Pancreas (tissue), 10 donors: Measurements from ENCODE around the gene FADS6. TPM values are rescaled to one million over a fixed set of nuclear protein-coding genes. Genes with fewer than 3 reads are reported as not detected.

Experiments used
- ATAC-seq, 4 donors: fragments of 200-7000 bp; cut with Tn5 transposase; one replicate each; pipeline versions ENCODE4 v1.8.0 to v1.9.1; 2020; ENCODE audit warnings: mild to moderate bottlenecking in 4 of 4, moderate library complexity in 4 of 4
- DNase-seq, 6 donors: peaks; one replicate each; pipeline ENCODE4 v3.0.0-alpha.2; 2020
- FAIRE-seq: peaks from 2 replicates; lab custom pipeline; 2012; peaks lifted over from hg19 to GRCh38; lab: Jason Lieb, UNC
- H3K27ac ChIP-seq, 4 donors: fragments of 200-600 bp; sonication (generic); 1 replicate in 3 of 4; 2 replicates in 1 of 4; pipeline versions ENCODE4 v1.5.0 to v1.8.0; 2020
- H3K27me3 ChIP-seq, 4 donors: fragments of 200-600 bp; one replicate each; pipeline ENCODE4 v1.8.0; 2021
- H3K36me3 ChIP-seq, 3 donors: fragments of 200-600 bp; sonication (generic) in 1 of 3; one replicate each; pipeline versions ENCODE4 v1.5.0 to v1.8.0; 2020 to 2021
- H3K4me1 ChIP-seq, 3 donors: fragments of 200-600 bp; one replicate each; pipeline ENCODE4 v1.8.0; 2021
- H3K4me3 ChIP-seq, 4 donors: fragments of 200-600 bp; sonication (generic) in 2 of 4; one replicate each; pipeline versions ENCODE4 v1.5.0 to v1.8.0; 2020 to 2021
- H3K9me3 ChIP-seq, 4 donors: fragments of 200-600 bp; one replicate each; pipeline ENCODE4 v1.8.0; 2021
- whole genome bisulfite sequencing, 2 donors: extraction: QIAGEN DNeasy Blood & Tissue Kit; methylation state at CpG; one replicate each; pipeline ENCODE4 v1.1.7; 2013; 5-methylcytosine and 5-hydroxymethylcytosine counted together
- intact Hi-C, 3 donors: fragments of 100-400 bp; cut with DNase I; formaldehyde crosslinking; loops; one replicate each; pipeline versions ENCODE4 v1.11.1 to v1.14.2; 2022
- polyA plus RNA-seq, 2 donors: library from polyadenylated mRNA; stranded (reverse); fragments of 200-250 nt; gene quantifications; one replicate each; pipeline ENCODE4 v1.2.3, GENCODE V29; 2013
- total RNA-seq, 6 donors: library from RNA; stranded (reverse); fragmentation: NEBNext Ultra II Directional in 4 of 6; extraction: Animal tissue kit (Norgen Biotek cat#: 25700) in 4 of 6; gene quantifications; one replicate each; pipeline versions ENCODE4 v1.2.1 to v1.2.4, GENCODE V29; 2021 to 2023
- TF ChIP-seq, protein P1 (sequence below), 4 donors: fragments of 200-600 bp; sonication (generic) in 3 of 4; IDR thresholded peaks; one replicate each; pipeline versions ENCODE4 v1.5.0 to v1.8.0; 2021; ENCODE audit warnings: antibody characterized with exemption in 4 of 4
- donor health status: healthy with polysubstance abuse.
- donor health status: DM: no; HTN: no; CAD: no; lungs with moderate emphysema.
- donor health status: DM: no; HTN: no; CAD: no.
- donor health status: control.
- donor health status: control.
- donor health status: Bipolar disorder and iron deficiency.
- donor health status: DM: yes; HTN: yes; CAD: no.
- donor health status: DM: no; HTN: no; CAD: no.
- donor health status: DM: no; HTN: no; CAD: no.
- donor health status: DM: yes; HTN: yes; CAD: no.

Gene FADS6, protein sequence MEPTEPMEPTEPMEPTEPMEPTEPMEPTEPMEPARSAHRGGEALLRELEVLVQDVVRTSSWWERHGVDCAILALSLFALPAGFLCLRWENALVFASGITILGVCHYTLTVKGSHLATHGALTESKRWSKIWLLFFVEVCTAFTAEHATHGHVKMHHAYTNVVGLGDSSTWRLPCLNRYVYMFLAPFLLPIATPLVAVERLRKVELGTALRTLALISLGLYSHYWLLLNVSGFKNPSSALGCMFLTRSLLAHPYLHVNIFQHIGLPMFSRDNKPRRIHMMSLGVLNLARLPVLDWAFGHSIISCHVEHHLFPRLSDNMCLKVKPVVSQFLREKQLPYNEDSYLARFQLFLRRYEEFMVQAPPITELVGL
- under 1 TPM in 1 of 6 donors, not detected in 5; 0.16 TPM for total RNA-seq
- polyA plus RNA-seq: under 1 TPM in 1 of 2 donors, not detected in 1; 0.07 TPM

DNA sequence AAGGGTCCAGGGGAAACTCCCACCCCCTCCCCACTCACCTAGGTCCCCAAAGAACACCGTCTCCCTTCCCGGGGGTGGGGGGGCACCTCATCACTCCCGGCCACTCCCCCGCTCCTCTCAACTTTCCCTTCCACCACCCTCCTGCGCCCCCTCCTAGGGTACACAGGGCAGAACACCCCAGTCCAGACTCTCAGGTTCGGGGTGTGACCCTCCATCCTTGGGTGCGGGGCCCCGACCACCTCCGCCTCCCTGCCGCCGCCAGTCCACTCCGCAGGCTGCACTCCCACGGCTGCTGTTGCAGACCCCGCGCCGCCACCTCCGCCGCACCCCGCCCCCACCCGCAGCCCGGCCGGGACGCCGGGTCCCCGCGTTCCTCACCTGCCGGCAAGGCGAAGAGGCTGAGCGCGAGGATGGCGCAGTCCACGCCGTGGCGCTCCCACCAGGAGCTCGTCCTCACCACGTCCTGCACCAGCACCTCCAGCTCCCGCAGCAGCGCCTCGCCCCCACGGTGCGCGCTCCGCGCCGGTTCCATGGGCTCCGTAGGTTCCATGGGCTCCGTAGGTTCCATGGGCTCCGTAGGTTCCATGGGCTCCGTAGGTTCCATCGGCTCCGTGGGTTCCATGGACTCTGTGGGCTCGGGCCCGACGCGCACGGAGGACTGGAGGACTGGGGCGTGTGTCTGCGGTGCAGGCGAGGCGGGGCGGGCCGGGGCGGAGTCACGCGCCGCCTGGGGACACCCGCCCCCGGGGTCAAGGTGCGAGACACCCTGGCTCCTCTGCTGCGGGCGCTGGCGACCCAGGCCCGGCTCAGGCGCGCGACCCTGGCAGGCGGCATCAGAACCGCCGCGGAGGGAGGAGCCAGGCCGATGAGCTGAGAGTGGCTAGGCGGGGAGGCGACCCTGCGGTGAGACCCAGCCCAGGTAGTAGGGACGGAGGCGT lies at the start of gene FADS6:
FADS6 (minus strand) TSS at position 660 of the 938 bp plus-strand sequence; CDS start at position 622, 38 bp downstream.
- H3K27ac ChIP-seq: no peak within 1 kb of the TSS
- H3K27me3 ChIP-seq: no peaks in the 10 kb centered on the region
- WGBS, 2 donors: 2 to 4% methylated on average over 71 to 86 of the region's 86 CpGs
- ATAC-seq: peak; percentile 49 to 70 (median 56)
- H3K4me3 ChIP-seq: peak within 1 kb of the TSS in 2 of 4 donors; percentile 20 to 30
- TF ChIP-seq, protein P1, sequence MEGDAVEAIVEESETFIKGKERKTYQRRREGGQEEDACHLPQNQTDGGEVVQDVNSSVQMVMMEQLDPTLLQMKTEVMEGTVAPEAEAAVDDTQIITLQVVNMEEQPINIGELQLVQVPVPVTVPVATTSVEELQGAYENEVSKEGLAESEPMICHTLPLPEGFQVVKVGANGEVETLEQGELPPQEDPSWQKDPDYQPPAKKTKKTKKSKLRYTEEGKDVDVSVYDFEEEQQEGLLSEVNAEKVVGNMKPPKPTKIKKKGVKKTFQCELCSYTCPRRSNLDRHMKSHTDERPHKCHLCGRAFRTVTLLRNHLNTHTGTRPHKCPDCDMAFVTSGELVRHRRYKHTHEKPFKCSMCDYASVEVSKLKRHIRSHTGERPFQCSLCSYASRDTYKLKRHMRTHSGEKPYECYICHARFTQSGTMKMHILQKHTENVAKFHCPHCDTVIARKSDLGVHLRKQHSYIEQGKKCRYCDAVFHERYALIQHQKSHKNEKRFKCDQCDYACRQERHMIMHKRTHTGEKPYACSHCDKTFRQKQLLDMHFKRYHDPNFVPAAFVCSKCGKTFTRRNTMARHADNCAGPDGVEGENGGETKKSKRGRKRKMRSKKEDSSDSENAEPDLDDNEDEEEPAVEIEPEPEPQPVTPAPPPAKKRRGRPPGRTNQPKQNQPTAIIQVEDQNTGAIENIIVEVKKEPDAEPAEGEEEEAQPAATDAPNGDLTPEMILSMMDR (IDR thresholded peaks at IDR 0.05): no peak
- H3K9me3 ChIP-seq: no peaks in the 10 kb centered on the region
- peaks cover 0 to 8% (median 6%) of the 10 kb centered on the region in 3 donors for H3K4me1 ChIP-seq
- no peak for FAIRE-seq
- intact Hi-C loops: no loop called here
- no peaks in the 10 kb centered on the region for H3K36me3 ChIP-seq
- DNase-seq: no peak

DNA sequence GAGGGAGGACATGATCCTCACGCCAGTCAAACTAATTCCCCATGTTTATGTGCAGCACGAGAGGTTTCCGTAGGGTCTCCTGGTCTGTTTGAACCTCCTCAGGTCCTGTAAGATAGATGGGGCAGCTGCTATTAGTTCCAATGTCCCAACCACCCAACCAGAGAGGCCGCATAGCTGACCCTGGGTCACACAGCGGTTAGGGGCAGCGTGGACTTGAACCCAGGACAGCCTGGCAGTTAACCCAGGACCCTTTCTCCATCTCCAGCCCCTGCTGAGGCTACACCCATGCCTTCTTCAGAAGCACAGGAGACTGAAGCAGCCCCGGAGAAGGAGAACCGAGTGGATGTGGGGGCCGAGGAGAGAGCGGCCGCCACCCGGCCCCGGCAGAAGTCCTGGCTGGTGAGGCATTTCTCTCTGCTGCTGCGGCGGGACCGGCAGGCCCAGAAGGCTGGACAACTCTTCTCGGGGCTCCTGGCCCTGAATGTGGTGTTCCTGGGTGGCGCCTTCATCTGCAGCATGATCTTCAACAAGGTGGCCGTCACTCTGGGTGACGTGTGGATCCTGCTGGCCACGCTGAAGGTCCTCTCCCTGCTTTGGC lies 47.8 kb upstream of the FADS6 start:
- intact Hi-C loops: no loop called here
- ATAC-seq (no peak), FAIRE-seq (no peak), DNase-seq (no peak)
- H3K4me3 ChIP-seq: no peak overlapping the region
- 71 to 76% methylated on average over 21 of the region's 21 CpGs for WGBS, 2 donors
- no peaks in the 10 kb centered on the region for H3K36me3 ChIP-seq
- TF ChIP-seq, protein P1 (IDR thresholded peaks at IDR 0.05): no peak
- no peaks in the 10 kb centered on the region for H3K4me1 ChIP-seq
- no peaks in the 10 kb centered on the region for H3K9me3 ChIP-seq
- H3K27ac ChIP-seq: no peak overlapping the region
- H3K27me3 ChIP-seq: no peaks in the 10 kb centered on the region

DNA sequence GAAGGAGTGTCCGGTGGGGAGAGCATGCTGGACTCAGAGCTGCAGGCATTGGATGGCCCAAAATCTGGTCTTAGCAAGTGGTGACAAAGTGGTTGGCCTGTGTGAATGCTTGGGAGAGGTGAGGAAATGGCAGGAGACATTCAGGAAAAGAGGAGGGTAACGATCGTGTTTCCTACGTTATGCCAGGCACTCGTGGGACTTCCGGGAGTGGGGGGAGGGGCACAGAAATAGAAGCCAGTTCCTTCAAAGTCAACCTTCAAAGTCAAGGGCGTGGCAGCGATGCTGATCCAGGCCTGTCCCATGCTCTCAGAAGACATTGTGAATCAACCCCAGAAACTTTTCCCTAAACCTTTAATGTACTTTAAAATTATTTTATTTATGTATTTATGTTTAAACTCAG lies 46.1 kb upstream of the FADS6 start:
- no peak for FAIRE-seq
- intact Hi-C loops: no loop called here
- 54 to 55% methylated on average over 8 of the region's 8 CpGs for WGBS, 2 donors
- DNase-seq: no peak
- Histone ChIP-seq H3K36me3 (no peaks in the 10 kb centered on the region), H3K4me1 (no peaks in the 10 kb centered on the region), H3K9me3 (no peaks in the 10 kb centered on the region), H3K27me3 (no peaks in the 10 kb centered on the region), H3K4me3 (no peak overlapping the region), H3K27ac (no peak overlapping the region)
- TF ChIP-seq, protein P1 (IDR thresholded peaks at IDR 0.05): no peak
- ATAC-seq: no peak

DNA sequence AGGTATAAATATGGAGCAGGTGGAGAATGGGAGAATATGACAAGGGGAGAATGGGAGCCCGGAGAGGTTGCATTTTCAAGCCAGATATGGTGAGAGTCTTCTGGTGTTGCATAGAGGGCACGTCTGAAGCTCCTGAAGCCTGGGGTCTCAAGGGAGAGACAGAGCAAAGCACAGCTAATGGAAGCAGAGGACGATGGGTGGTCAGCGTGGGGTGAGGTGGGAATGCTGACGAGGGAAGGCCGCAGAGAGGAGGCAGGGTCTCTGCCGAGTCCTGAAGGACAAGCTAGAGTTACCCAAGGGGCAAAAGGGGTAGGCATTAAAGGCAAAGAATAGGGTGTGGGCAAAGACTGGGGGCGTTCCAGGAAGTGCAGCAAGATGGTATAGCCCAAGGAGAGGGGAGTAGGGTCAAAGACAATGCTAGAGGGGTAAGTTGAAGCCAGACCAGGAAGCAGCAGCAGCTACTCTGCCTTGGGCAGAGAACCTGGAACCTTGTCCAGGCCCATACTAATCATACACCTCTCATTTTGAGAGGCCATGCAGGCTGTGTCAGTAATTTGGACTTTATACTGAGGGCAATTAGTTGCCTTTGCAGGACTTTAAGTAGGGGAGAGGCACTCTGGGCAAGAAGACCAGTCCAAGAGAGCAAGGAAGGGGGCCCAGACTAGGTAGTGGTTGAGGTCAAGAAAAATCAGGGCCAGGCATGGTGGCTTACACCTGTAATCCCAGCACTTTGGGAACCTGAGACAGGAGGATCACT lies 44.9 kb upstream of the FADS6 start:
- H3K4me3 ChIP-seq: no peak overlapping the region
- no peaks in the 10 kb centered on the region for H3K9me3 ChIP-seq
- no peaks in the 10 kb centered on the region for H3K4me1 ChIP-seq
- intact Hi-C loops: no loop called here
- no peak overlapping the region for H3K27ac ChIP-seq
- H3K27me3 ChIP-seq: no peaks in the 10 kb centered on the region
- 66 to 78% methylated on average over 8 of the region's 8 CpGs for WGBS, 2 donors
- ATAC-seq (no peak), FAIRE-seq (no peak), DNase-seq (no peak)
- H3K36me3 ChIP-seq: no peaks in the 10 kb centered on the region
- TF ChIP-seq, protein P1 (IDR thresholded peaks at IDR 0.05): no peak
